Colonic mucosa (tissue), 4 donors: ENCODE results near the gene DIPK1B. TPM values are rescaled to one million over a fixed set of nuclear protein-coding genes. Genes with fewer than 3 reads are reported as not detected.

Experiments used
- DNase-seq: peaks from one replicate; pipeline ENCODE4 v3.0.0-alpha.2; 2020
- H3K27ac ChIP-seq: fragments of 200-600 bp; one replicate; pipeline ENCODE4 v1.8.0; 2021
- H3K27me3 ChIP-seq: fragments of 200-600 bp; one replicate; pipeline ENCODE4 v1.8.0; 2021
- H3K36me3 ChIP-seq: fragments of 200-600 bp; one replicate; pipeline ENCODE4 v1.8.0; 2021
- H3K4me1 ChIP-seq: fragments of 200-600 bp; one replicate; pipeline ENCODE4 v1.8.0; 2021; ENCODE audit warnings: mild to moderate bottlenecking
- H3K4me3 ChIP-seq: fragments of 200-600 bp; one replicate; pipeline ENCODE4 v1.8.0; 2021
- H3K9ac ChIP-seq, 2 donors: one replicate each; pipeline ENCODE4 v1.7.0; 2013; ENCODE audit warnings: control low read depth in 2 of 2, low read depth in 2 of 2, low read length in 2 of 2
- H3K9me3 ChIP-seq: fragments of 200-600 bp; one replicate; pipeline ENCODE4 v1.8.0; 2021
- CTCF ChIP-seq: fragments of 200-600 bp; IDR thresholded peaks from one replicate; pipeline ENCODE4 v1.8.0; 2022; ENCODE audit warnings: antibody characterized with exemption, mild to moderate bottlenecking
- intact Hi-C: fragments of 100-400 bp; cut with DNase I; formaldehyde crosslinking; loops from one replicate; pipeline ENCODE4 v1.14.1; 2022
- total RNA-seq, 2 donors: library from RNA; stranded (reverse); fragmentation: NEBNext Ultra II Directional in 1 of 2; extraction: Animal tissue kit (Norgen Biotek cat#: 25700) in 1 of 2; gene quantifications; one replicate each; pipeline ENCODE4 v1.2.1, GENCODE V29; 2021
- donor health status: healthy.
- donor health status: DM: no; HTN: no; CAD: no.
- donor health status: DM: no; HTN: no; CAD: no.

The DIPK1B gene
- total RNA-seq, 2 donors from 2014 or later, result 0.82 to 2.8 TPM

GRCh38 chr9:136685216-136685615 is 27.2 kb upstream of the DIPK1B start:
- Histone ChIP-seq H3K27me3 (no peaks in the 10 kb centered on the region), H3K9ac (peak overlapping the region; percentile 30 to 58), H3K4me1 (peaks cover 19% of the 10 kb centered on the region), H3K27ac (no peak overlapping the region), H3K9me3 (no peaks in the 10 kb centered on the region), H3K4me3 (no peak overlapping the region), H3K36me3 (no peaks in the 10 kb centered on the region)
- TF ChIP-seq CTCF, result no peak
- DNase-seq, result no peak
- intact Hi-C loops, result no loop called here

GRCh38 chr9:136685790-136686533 is 26.4 kb upstream of the DIPK1B start:
- DNase-seq, result no peak
- Histone ChIP-seq H3K27ac (no peak overlapping the region), H3K27me3 (no peaks in the 10 kb centered on the region), H3K4me1 (peaks cover 19% of the 10 kb centered on the region), H3K9ac (peak overlapping the region; percentile 69 to 99), H3K36me3 (no peaks in the 10 kb centered on the region), H3K4me3 (peak overlapping the region; percentile 96), H3K9me3 (no peaks in the 10 kb centered on the region)
- TF ChIP-seq CTCF, result no peak
- intact Hi-C loops, result no loop called here

- peak overlapping the region; percentile 89 for H3K27ac ChIP-seq
Observed at GRCh38 chr9:136686534-136686793, 25.9 kb upstream of the DIPK1B start.

GRCh38 chr9:136686794-136687711 is 25.3 kb upstream of the DIPK1B start, which contains the start of gene AGPAT2:
TSS of gene AGPAT2 (minus strand) at chr9:136687457. CDS start at chr9:136687357, 100 bp downstream.
- H3K9ac ChIP-seq, result peak within 1 kb of the TSS; percentile 69 to 99
- intact Hi-C loops, result no loop called here
- H3K4me1 ChIP-seq, result peaks cover 19% of the 10 kb centered on the region
- TF ChIP-seq CTCF, result no peak
- H3K27ac ChIP-seq, result peak within 1 kb of the TSS; percentile 89
- DNase-seq, result peak; percentile 84
- peak within 1 kb of the TSS; percentile 96 for H3K4me3 ChIP-seq
- no peaks in the 10 kb centered on the region for H3K36me3 ChIP-seq
- no peaks in the 10 kb centered on the region for H3K27me3 ChIP-seq
- no peaks in the 10 kb centered on the region for H3K9me3 ChIP-seq

More at GRCh38 chr9:136686534-136686793, 25.9 kb upstream of the DIPK1B start:
- Histone ChIP-seq H3K9ac (peak overlapping the region; percentile 69 to 99), H3K36me3 (no peaks in the 10 kb centered on the region), H3K9me3 (no peaks in the 10 kb centered on the region), H3K4me3 (peak overlapping the region; percentile 96), H3K4me1 (peaks cover 19% of the 10 kb centered on the region), H3K27me3 (no peaks in the 10 kb centered on the region)
- TF ChIP-seq CTCF, result no peak
- DNase-seq, result no peak
- intact Hi-C loops, result no loop called here

GRCh38 chr9:136687721-136688223 is 24.6 kb upstream of the DIPK1B start:
- H3K27me3 ChIP-seq, result no peaks in the 10 kb centered on the region
- H3K9me3 ChIP-seq, result no peaks in the 10 kb centered on the region
- intact Hi-C loops, result no loop called here
- no peaks in the 10 kb centered on the region for H3K36me3 ChIP-seq
- peak overlapping the region; percentile 89 for H3K27ac ChIP-seq
- TF ChIP-seq CTCF, result no peak
- DNase-seq, result peak; percentile 87
- H3K9ac ChIP-seq, result peak overlapping the region; percentile 40 to 66
- H3K4me3 ChIP-seq, result peak overlapping the region; percentile 96
- peaks cover 25% of the 10 kb centered on the region for H3K4me1 ChIP-seq
